A673 (cell line): Measurements from ENCODE around the gene KCNQ1OT1. TPM values are rescaled to one million over a fixed set of nuclear protein-coding genes. Genes with fewer than 3 reads are reported as not detected.

Source experiments
- BruUV-seq: library from RNA; stranded (reverse); fragments of 400-500 nt; replicated peaks from 2 replicates; lab custom pipeline; 2021; lab: Mats Ljungman, UMichigan
- CTCF ChIA-PET: fragments of 300-600 bp; sonication (Branson Sonifier 250); formaldehyde crosslinking; loops from one replicate; lab custom pipeline; 2022; ENCODE audit warnings: antibody characterized with exemption; lab: Charles Lee
- POLR2A ChIA-PET: fragments of 300-600 bp; sonication (Branson Sonifier 250); formaldehyde crosslinking; loops from one replicate; lab custom pipeline; 2022; ENCODE audit warnings: antibody characterized with exemption; ENCODE audit not compliant: low non-redundant PET; lab: Charles Lee
- DNase-seq: peaks from one replicate; pipeline ENCODE4 v3.0.0-alpha.2; 2015; ENCODE audit warnings: low spot score
- H3K27ac ChIP-seq: fragments of 200-600 bp; sonication (generic); 2 replicates; pipeline ENCODE4 v1.5.1; 2016; ENCODE audit warnings: mixed run types, low read depth, mild to moderate bottlenecking, mixed read lengths, antibody characterized with exemption, low read length; ENCODE audit not compliant: poor library complexity, severe bottlenecking
- H3K27me3 ChIP-seq: fragments of 200-600 bp; sonication (generic); replicated peaks from 2 replicates; pipeline ENCODE4 v1.6.1; 2017; ENCODE audit warnings: mixed run types, low read depth, mild to moderate bottlenecking, mixed read lengths, antibody characterized with exemption, low read length; ENCODE audit not compliant: insufficient read depth, poor library complexity
- H3K36me3 ChIP-seq: fragments of 200-600 bp; sonication (generic); 2 replicates; pipeline ENCODE4 v1.6.1; 2016; ENCODE audit warnings: mixed run types, mild to moderate bottlenecking, mixed read lengths, antibody characterized with exemption, low read length; ENCODE audit not compliant: insufficient read depth, poor library complexity, severe bottlenecking
- H3K4me1 ChIP-seq: fragments of 200-600 bp; sonication (generic); 2 replicates; pipeline ENCODE4 v1.6.1; 2017; ENCODE audit warnings: mixed run types, mild to moderate bottlenecking, mixed read lengths, antibody characterized with exemption, low read length; ENCODE audit not compliant: insufficient read depth, poor library complexity, severe bottlenecking
- H3K4me3 ChIP-seq: fragments of 200-600 bp; sonication (generic); 2 replicates; pipeline ENCODE4 v1.5.1; 2016; ENCODE audit warnings: low read depth, mixed run types, mild to moderate bottlenecking, mixed read lengths, low read length; ENCODE audit not compliant: poor library complexity, severe bottlenecking
- H3K9me3 ChIP-seq: fragments of 200-600 bp; sonication (generic); 2 replicates; pipeline ENCODE4 v1.6.1; 2016; ENCODE audit warnings: mixed run types, low read depth, mild to moderate bottlenecking, mixed read lengths, antibody characterized with exemption, low read length; ENCODE audit not compliant: poor library complexity, severe bottlenecking
- EZH2 ChIP-seq: fragments of 200-600 bp; sonication (generic); IDR thresholded peaks from 2 replicates; pipeline ENCODE4 v1.6.1; 2017; ENCODE audit warnings: borderline replicate concordance, low read depth, mild to moderate bottlenecking, mixed read lengths, antibody characterized with exemption, low read length; ENCODE audit not compliant: poor library complexity, severe bottlenecking
- intact Hi-C: fragments of 100-400 bp; cut with micrococcal nuclease; formaldehyde crosslinking; loops from one replicate; pipeline ENCODE4 v1.10.0; 2022; ENCODE audit not compliant: unreplicated experiment
- total RNA-seq: library from RNA; stranded (reverse); gene quantifications from 2 replicates; pipeline ENCODE4 v1.2.3, GENCODE V29; 2021
- TF ChIP-seq, protein P1 (sequence below): fragments of 300-800, 200-600 bp; sonication (generic); conservative IDR thresholded peaks from 2 replicates; pipeline ENCODE4 v1.5.1; 2017; ENCODE audit warnings: low read depth, mild to moderate bottlenecking, antibody characterized with exemption, low read length, moderate library complexity, mixed read lengths

Gene KCNQ1OT1
- total RNA-seq, 1 experiment from 2014 or later: 4.0 TPM

DNA sequence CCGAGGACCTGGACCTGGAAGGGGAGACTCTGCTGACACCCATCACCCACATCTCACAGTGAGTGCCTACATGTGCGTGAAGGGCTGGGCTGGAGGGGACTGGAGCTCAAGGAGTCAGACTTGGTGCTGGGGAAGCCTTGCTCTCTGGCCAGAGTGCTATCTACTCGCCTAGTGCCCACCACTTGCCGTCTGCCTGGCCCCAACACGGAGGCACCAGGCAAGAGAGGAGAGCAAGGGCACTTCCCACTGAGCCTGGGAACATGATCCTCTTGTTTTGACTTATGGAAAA is 37.8 kb downstream of the KCNQ1OT1 start:
- CTCF ChIA-PET: no interaction called here
- no peaks in the 10 kb centered on the region for H3K36me3 ChIP-seq
- no peak overlapping the region for H3K4me3 ChIP-seq
- intact Hi-C loops: no loop called here
- no peak for DNase-seq
- BruUV-seq: no TSS peak
- TF ChIP-seq, protein P1, sequence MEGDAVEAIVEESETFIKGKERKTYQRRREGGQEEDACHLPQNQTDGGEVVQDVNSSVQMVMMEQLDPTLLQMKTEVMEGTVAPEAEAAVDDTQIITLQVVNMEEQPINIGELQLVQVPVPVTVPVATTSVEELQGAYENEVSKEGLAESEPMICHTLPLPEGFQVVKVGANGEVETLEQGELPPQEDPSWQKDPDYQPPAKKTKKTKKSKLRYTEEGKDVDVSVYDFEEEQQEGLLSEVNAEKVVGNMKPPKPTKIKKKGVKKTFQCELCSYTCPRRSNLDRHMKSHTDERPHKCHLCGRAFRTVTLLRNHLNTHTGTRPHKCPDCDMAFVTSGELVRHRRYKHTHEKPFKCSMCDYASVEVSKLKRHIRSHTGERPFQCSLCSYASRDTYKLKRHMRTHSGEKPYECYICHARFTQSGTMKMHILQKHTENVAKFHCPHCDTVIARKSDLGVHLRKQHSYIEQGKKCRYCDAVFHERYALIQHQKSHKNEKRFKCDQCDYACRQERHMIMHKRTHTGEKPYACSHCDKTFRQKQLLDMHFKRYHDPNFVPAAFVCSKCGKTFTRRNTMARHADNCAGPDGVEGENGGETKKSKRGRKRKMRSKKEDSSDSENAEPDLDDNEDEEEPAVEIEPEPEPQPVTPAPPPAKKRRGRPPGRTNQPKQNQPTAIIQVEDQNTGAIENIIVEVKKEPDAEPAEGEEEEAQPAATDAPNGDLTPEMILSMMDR: no peak
- no peak for TF ChIP-seq EZH2
- H3K4me1 ChIP-seq: no peaks in the 10 kb centered on the region
- H3K27ac ChIP-seq: no peak overlapping the region
- peaks cover 55% of the 10 kb centered on the region for H3K9me3 ChIP-seq
- POLR2A ChIA-PET: no interaction called here
- H3K27me3 ChIP-seq: no peaks in the 10 kb centered on the region

DNA sequence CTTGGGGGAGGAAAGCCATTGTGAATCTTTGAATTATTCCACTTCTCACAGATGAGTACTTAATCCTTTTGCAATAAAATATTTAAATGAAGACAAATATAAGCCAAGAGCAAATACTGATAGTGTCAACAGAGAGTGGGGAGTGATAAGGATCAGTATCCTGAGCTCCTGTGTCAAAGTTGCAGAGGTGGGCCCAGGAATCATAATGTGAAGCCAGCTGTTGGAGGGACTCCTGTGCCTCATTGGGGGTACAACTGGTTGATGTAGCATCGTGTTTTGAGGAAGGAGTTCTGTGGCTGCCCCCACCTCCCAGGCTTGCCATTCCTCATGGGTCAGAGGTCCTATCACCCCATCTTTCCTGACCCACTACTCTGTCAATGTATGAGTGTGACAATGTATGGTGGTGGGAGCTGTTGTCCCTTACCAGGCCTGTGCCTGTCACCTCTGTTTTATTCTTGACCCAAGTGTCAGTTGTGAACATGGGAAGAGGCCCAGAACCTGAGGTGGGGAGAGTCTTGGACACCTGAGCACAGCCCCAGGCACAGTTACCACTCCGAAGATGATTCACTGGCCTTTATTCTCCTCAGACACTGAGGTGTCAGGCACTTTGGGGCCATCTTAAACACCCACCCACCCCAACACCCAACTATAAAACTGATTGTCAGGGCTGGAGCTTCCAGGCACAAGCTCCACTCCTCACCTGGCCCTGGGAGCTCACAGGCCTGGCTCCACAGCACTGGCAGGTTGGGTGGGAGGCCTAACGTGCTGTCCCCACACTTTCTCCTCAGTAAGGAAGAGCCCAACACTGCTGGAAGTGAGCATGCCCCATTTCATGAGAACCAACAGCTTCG is 38.4 kb downstream of the KCNQ1OT1 start:
- Histone ChIP-seq H3K36me3 (no peaks in the 10 kb centered on the region), H3K27me3 (no peaks in the 10 kb centered on the region), H3K4me1 (no peaks in the 10 kb centered on the region), H3K9me3 (peaks cover 59% of the 10 kb centered on the region), H3K4me3 (no peak overlapping the region), H3K27ac (no peak overlapping the region)
- no peak for TF ChIP-seq EZH2
- TF ChIP-seq, protein P1: no peak
- POLR2A ChIA-PET: no interaction called here
- CTCF ChIA-PET: no interaction called here
- intact Hi-C loops: no loop called here
- no peak for DNase-seq
- BruUV-seq: no TSS peak

DNA sequence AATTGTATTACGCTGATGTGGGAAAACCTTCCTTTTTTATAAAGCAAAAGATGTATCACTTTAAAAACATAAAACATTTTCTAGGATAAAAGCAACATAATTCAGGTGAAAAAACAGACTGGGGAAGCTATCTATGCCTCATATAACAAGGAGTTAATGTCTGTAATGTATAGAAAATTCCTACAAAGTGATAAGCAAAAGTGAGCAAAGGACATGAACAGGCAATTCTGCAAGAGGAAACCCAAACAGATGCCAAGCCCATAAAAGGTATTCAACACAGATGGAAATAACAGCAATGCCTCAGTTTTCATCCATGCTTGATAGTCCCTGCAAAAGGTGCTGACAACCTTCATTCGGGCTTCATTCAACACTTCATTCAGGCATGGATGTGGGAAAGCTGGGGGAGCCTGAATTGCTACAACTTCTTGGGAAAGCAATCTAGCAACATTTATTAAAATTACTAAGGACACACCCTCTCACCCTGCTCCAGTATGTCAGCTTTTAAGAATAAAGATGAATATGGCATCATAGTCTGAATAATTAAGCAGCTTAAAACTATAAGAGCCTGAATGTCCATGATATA is 39.3 kb downstream of the KCNQ1OT1 start:
- H3K27me3 ChIP-seq: no peaks in the 10 kb centered on the region
- intact Hi-C loops: no loop called here
- H3K4me1 ChIP-seq: no peaks in the 10 kb centered on the region
- TF ChIP-seq, protein P1: no peak
- no peak for TF ChIP-seq EZH2
- no peaks in the 10 kb centered on the region for H3K36me3 ChIP-seq
- BruUV-seq: no TSS peak
- ChIA-PET CTCF (no interaction called here), POLR2A (no interaction called here)
- H3K27ac ChIP-seq: no peak overlapping the region
- no peak overlapping the region for H3K4me3 ChIP-seq
- no peak for DNase-seq
- H3K9me3 ChIP-seq: peaks cover 67% of the 10 kb centered on the region
